GM19035 (cell line): ENCODE measurements around the gene FTO.
"Not testable (repeated sequence)": the region's sequence is repeated elsewhere in the genome, so short reads cannot be mapped to it uniquely, and the experiment has no call there.

Experiments
- ATAC-seq: cut with Tn5 transposase; IDR thresholded peaks from one replicate; pipeline ENCODE4 v1.9.1; 2021; ENCODE audit not compliant: unreplicated experiment

FTO gene

GRCh38 chr16:53855511-53855910, 151.6 kb downstream of the FTO start:
- no peak for ATAC-seq

- ATAC-seq = no peak
Observed at GRCh38 chr16:53859995-53860540, 156.1 kb downstream of the FTO start.

GRCh38 chr16:53863861-53864260, 159.9 kb downstream of the FTO start:
- no peak for ATAC-seq

- no peak for ATAC-seq
Observed at GRCh38 chr16:53864819-53865493, 161.0 kb downstream of the FTO start.

GRCh38 chr16:53865494-53865863, 161.5 kb downstream of the FTO start:
- ATAC-seq = no peak

- no peak for ATAC-seq
Observed at GRCh38 chr16:53866520-53866919, 162.6 kb downstream of the FTO start.

- ATAC-seq = no peak
Observed at GRCh38 chr16:53870831-53871230, 166.9 kb downstream of the FTO start.

- ATAC-seq = no peak
Observed at GRCh38 chr16:53872248-53873221, 168.6 kb downstream of the FTO start.

GRCh38 chr16:53876811-53877210, 172.9 kb downstream of the FTO start:
- no peak for ATAC-seq

GRCh38 chr16:53878216-53878615, 174.3 kb downstream of the FTO start:
- ATAC-seq = no peak

- no peak for ATAC-seq
Observed at GRCh38 chr16:53881371-53881770, 177.4 kb downstream of the FTO start.

GRCh38 chr16:53882310-53882709, 178.4 kb downstream of the FTO start:
- ATAC-seq = no peak

GRCh38 chr16:53884748-53885147, 180.8 kb downstream of the FTO start:
- ATAC-seq = no peak

- ATAC-seq = no peak
Observed at GRCh38 chr16:53886482-53887378, 182.8 kb downstream of the FTO start.

- ATAC-seq = no peak
Observed at GRCh38 chr16:53888222-53888621, 184.3 kb downstream of the FTO start.

GRCh38 chr16:53890877-53891276, 186.9 kb downstream of the FTO start:
- not testable (repeated sequence) for ATAC-seq

- no peak for ATAC-seq
Observed at GRCh38 chr16:53891409-53892139, 187.6 kb downstream of the FTO start.

- ATAC-seq = no peak
Observed at GRCh38 chr16:53892155-53892554, 188.2 kb downstream of the FTO start.

- no peak for ATAC-seq
Observed at GRCh38 chr16:53893731-53894435, 189.9 kb downstream of the FTO start.

- no peak for ATAC-seq
Observed at GRCh38 chr16:53894686-53895085, 190.7 kb downstream of the FTO start.
